Renal cortical epithelial cell (primary cell): Measurements from ENCODE around the gene ATF4. TPM values are rescaled to one million over a fixed set of nuclear protein-coding genes. Genes with fewer than 3 reads are reported as not detected.

Experiments used
- DNase-seq: peaks from one replicate; pipeline ENCODE4 v3.0.0-alpha.2; 2011; ENCODE audit warnings: low read depth
- total RNA-seq: library from RNA; depleted of rRNA; stranded (reverse); fragments of >200 nt; gene quantifications from 2 replicates; pipeline ENCODE4 v1.2.3, GENCODE V29; 2014

ATF4 gene
- total RNA-seq, 1 donor from 2014 or later: 177 TPM

- no peak for DNase-seq
Measured at GRCh38 chr22:39556970-39557841, 36.8 kb downstream of the ATF4 start.

- no peak for DNase-seq
Measured at GRCh38 chr22:39558254-39558727, 37.9 kb downstream of the ATF4 start.

GRCh38 chr22:39558950-39559349, 38.6 kb downstream of the ATF4 start:
- no peak for DNase-seq

- peak; percentile 16 for DNase-seq
Measured at GRCh38 chr22:39559456-39560105, 39.2 kb downstream of the ATF4 start.

- DNase-seq: no peak
Measured at GRCh38 chr22:39560127-39560526, 39.8 kb downstream of the ATF4 start.

GRCh38 chr22:39562839-39563489, 42.6 kb downstream of the ATF4 start:
- DNase-seq: no peak

GRCh38 chr22:39563571-39564428, 43.4 kb downstream of the ATF4 start:
- no peak for DNase-seq

GRCh38 chr22:39565414-39565944, 45.1 kb downstream of the ATF4 start:
- DNase-seq: no peak

- no peak for DNase-seq
Measured at GRCh38 chr22:39567135-39567946, 47.0 kb downstream of the ATF4 start.

- DNase-seq: no peak
Measured at GRCh38 chr22:39568278-39568981, 48.1 kb downstream of the ATF4 start.

GRCh38 chr22:39569066-39569465, 48.7 kb downstream of the ATF4 start:
- no peak for DNase-seq

- no peak for DNase-seq
Measured at GRCh38 chr22:39570226-39570625, 49.9 kb downstream of the ATF4 start.

GRCh38 chr22:39570665-39571064, 50.3 kb downstream of the ATF4 start, which contains the start of gene CACNA1I:
TSS of gene CACNA1I (plus strand) at chr22:39570753. CDS start at chr22:39570753, 0 bp downstream.
- no peak for DNase-seq

- no peak for DNase-seq
Measured at GRCh38 chr22:39571538-39571937, 51.2 kb downstream of the ATF4 start.

Other genes with a start within 250 kb of the ATF4 start
- 1,714 and 3,145 TPM in 2 replicates for gene RPL3, start 200.9 kb upstream of the ATF4 start, total RNA-seq
- 11.9 TPM in 1 of 2 replicates, not detected in the other for gene SYNGR1, start 170.6 kb upstream of the ATF4 start, total RNA-seq
- 7.5 and 18.7 TPM in 2 replicates for gene TAB1, start 120.8 kb upstream of the ATF4 start, total RNA-seq
- gene MGAT3, start 63.5 kb upstream of the ATF4 start, total RNA-seq: 0.40 TPM in 1 of 2 replicates, not detected in the other
- gene MIEF1, start 18.3 kb upstream of the ATF4 start, total RNA-seq: 21.4 and 29.4 TPM in 2 replicates
- gene RPS19BP1, start 12.2 kb downstream of the ATF4 start, total RNA-seq: 47.1 and 49.5 TPM in 2 replicates
- 0.10 TPM in 1 of 2 replicates, not detected in the other for gene CACNA1I, start 50.2 kb downstream of the ATF4 start, total RNA-seq